ENCODE results near the gene DCAF6.
"Not testable (repeated sequence)": the region's sequence is repeated elsewhere in the genome, so short reads cannot be mapped to it uniquely, and the experiment has no call there.

The DCAF6 gene

DNA sequence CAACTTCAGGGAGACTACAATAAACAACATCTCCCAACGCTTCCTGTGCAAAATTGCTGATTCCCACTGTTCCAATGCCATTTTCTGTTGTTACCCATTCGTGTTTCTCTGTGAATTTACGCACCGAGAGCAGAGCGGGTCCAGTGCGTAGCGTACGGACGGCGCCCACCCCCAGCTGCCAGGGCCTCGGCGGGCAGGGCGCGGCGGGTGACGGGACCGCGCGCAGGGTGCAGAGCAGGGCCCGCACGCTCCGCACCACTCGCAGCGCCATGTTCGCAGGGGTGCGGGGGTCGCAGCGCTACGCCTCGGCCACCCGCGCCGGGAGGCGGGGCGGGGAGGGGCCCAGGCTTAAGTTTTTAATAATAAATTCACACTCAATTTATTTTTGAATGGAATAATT is 119.7 kb downstream of the DCAF6 start:
- CTCF ChIA-PET; H3K27me3 ChIP-seq (replicated peaks in 2 of 5; ENCODE audit: control insufficient read depth in 4 of 5, insufficient read depth in 5 of 5, low read length in 4 of 5); POLR2A ChIA-PET; H3K4me3 ChIP-seq (ENCODE audit: control insufficient read depth in 1 of 7, extremely low read depth in 1 of 7, insufficient read depth in 4 of 7, low read depth in 2 of 7, low read length in 6 of 7); DNase-seq; H3K9me3 ChIP-seq (ENCODE audit: control extremely low read depth in 1 of 5, control insufficient read depth in 4 of 5, insufficient read depth in 2 of 5, low read depth in 1 of 5, low read length in 4 of 5); H3K27ac ChIP-seq (ENCODE audit: insufficient read depth in 1 of 2, low read depth in 1 of 2, low read length in 2 of 2, poor library complexity in 1 of 2, severe bottlenecking in 2 of 2): not testable (repeated sequence)
- H3K4me1 ChIP-seq (ENCODE audit: control extremely low read depth in 1 of 4, control insufficient read depth in 4 of 4, insufficient read depth in 4 of 4, low read length in 3 of 4): peaks cover 0 to 13% (median 9%) of the 10 kb centered on the region in 4 experiments
- H3K36me3 ChIP-seq (ENCODE audit: control insufficient read depth in 4 of 4, insufficient read depth in 4 of 4, low read length in 3 of 4): peaks cover 0 to 13% (median 4%) of the 10 kb centered on the region in 4 experiments
- WGBS (ENCODE audit: insufficient coverage): 57% methylated on average over 5 of the region's 35 CpGs

DNA sequence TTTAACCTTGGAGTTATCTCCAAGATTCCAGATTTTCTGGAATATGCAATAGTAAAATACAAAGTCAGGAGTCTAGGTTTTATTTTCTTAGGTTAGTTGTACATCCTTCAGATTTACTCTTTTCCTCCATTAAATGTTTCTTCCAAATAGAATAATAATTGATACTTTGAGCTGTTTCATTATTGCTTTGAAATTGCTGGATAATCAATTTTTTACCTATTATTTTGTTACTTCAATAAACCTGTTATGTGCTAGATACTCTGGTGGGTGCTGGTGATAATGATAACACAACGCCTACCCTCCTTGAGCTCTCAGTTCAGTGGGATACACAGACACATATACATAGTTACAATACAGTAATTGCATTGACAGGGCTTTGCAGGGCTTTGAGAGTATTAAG is 120.9 kb downstream of the DCAF6 start:
- Histone ChIP-seq H3K36me3 (ENCODE audit: control insufficient read depth in 4 of 4, insufficient read depth in 4 of 4, low read length in 3 of 4) (peaks cover 0 to 13% (median 4%) of the 10 kb centered on the region in 4 experiments), H3K9me3 (ENCODE audit: control extremely low read depth in 1 of 5, control insufficient read depth in 4 of 5, insufficient read depth in 2 of 5, low read depth in 1 of 5, low read length in 4 of 5) (no peaks in the 10 kb centered on the region), H3K4me1 (ENCODE audit: control extremely low read depth in 1 of 4, control insufficient read depth in 4 of 4, insufficient read depth in 4 of 4, low read length in 3 of 4) (peaks cover 0 to 13% (median 9%) of the 10 kb centered on the region in 4 experiments), H3K27me3 (replicated peaks in 2 of 5; ENCODE audit: control insufficient read depth in 4 of 5, insufficient read depth in 5 of 5, low read length in 4 of 5) (no peaks in the 10 kb centered on the region), H3K4me3 (ENCODE audit: control insufficient read depth in 1 of 7, extremely low read depth in 1 of 7, insufficient read depth in 4 of 7, low read depth in 2 of 7, low read length in 6 of 7) (no peak overlapping the region), H3K27ac (ENCODE audit: insufficient read depth in 1 of 2, low read depth in 1 of 2, low read length in 2 of 2, poor library complexity in 1 of 2, severe bottlenecking in 2 of 2) (no peak overlapping the region)
- no peak for DNase-seq
- ChIA-PET POLR2A (no interaction called here), CTCF (no interaction called here)
- no CpG with 5 or more reads among the region's 1 CpG for WGBS (ENCODE audit: insufficient coverage)

DNA sequence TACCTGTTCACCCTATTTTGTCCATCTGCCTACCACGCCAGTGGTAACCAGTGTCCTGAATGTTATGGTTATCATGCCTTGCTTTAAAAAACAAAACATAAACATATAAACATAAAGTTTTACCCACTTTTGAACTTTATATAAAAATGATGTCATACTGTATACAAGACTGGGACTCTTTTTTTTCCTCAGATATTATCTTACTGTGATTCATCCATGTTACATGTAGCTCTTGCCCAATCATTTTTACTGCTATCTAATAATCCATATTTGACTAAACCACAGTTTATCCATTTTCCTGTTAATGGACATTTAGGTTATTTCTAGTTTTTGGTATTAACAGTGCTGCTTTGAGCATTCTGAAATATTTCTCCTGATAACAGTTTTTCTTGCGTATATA is 121.4 kb downstream of the DCAF6 start:
- Histone ChIP-seq H3K4me3 (ENCODE audit: control insufficient read depth in 1 of 7, extremely low read depth in 1 of 7, insufficient read depth in 4 of 7, low read depth in 2 of 7, low read length in 6 of 7) (no peak overlapping the region), H3K9me3 (ENCODE audit: control extremely low read depth in 1 of 5, control insufficient read depth in 4 of 5, insufficient read depth in 2 of 5, low read depth in 1 of 5, low read length in 4 of 5) (no peaks in the 10 kb centered on the region), H3K36me3 (ENCODE audit: control insufficient read depth in 4 of 4, insufficient read depth in 4 of 4, low read length in 3 of 4) (peaks cover 0 to 13% (median 4%) of the 10 kb centered on the region in 4 experiments), H3K4me1 (ENCODE audit: control extremely low read depth in 1 of 4, control insufficient read depth in 4 of 4, insufficient read depth in 4 of 4, low read length in 3 of 4) (peaks cover 0 to 13% (median 9%) of the 10 kb centered on the region in 4 experiments), H3K27me3 (replicated peaks in 2 of 5; ENCODE audit: control insufficient read depth in 4 of 5, insufficient read depth in 5 of 5, low read length in 4 of 5) (no peaks in the 10 kb centered on the region), H3K27ac (ENCODE audit: insufficient read depth in 1 of 2, low read depth in 1 of 2, low read length in 2 of 2, poor library complexity in 1 of 2, severe bottlenecking in 2 of 2) (no peak overlapping the region)
- ChIA-PET POLR2A (no interaction called here), CTCF (no interaction called here)
- no peak for DNase-seq
- WGBS (ENCODE audit: insufficient coverage): no CpG with 5 or more reads among the region's 2 CpGs

DNA sequence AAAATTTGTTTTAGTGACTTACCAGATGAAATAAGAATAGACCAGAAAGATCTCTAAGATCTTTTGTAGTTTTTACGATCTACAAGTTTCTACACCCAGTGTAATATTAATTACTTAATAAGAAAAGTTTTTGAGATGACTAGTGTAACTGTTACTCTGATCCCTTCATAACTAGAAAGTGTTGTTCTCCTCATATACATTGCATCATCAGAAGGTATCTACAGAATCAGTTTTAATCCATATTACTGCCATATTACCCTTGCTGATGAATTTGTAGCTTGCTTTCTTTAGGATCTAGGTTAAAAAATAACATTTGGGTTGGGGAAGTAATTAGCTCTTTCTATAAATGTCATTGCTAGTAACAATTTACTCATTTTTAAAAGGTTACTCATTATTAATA is 127.7 kb downstream of the DCAF6 start:
- WGBS (ENCODE audit: insufficient coverage): no CpG with 5 or more reads among the region's 1 CpG
- Histone ChIP-seq H3K4me3 (ENCODE audit: control insufficient read depth in 1 of 7, extremely low read depth in 1 of 7, insufficient read depth in 4 of 7, low read depth in 2 of 7, low read length in 6 of 7) (no peak overlapping the region), H3K27me3 (replicated peaks in 2 of 5; ENCODE audit: control insufficient read depth in 4 of 5, insufficient read depth in 5 of 5, low read length in 4 of 5) (no peaks in the 10 kb centered on the region), H3K4me1 (ENCODE audit: control extremely low read depth in 1 of 4, control insufficient read depth in 4 of 4, insufficient read depth in 4 of 4, low read length in 3 of 4) (no peaks in the 10 kb centered on the region), H3K27ac (ENCODE audit: insufficient read depth in 1 of 2, low read depth in 1 of 2, low read length in 2 of 2, poor library complexity in 1 of 2, severe bottlenecking in 2 of 2) (no peak overlapping the region), H3K36me3 (ENCODE audit: control insufficient read depth in 4 of 4, insufficient read depth in 4 of 4, low read length in 3 of 4) (peaks cover 13 to 36% (median 22%) of the 10 kb centered on the region in 4 experiments), H3K9me3 (ENCODE audit: control extremely low read depth in 1 of 5, control insufficient read depth in 4 of 5, insufficient read depth in 2 of 5, low read depth in 1 of 5, low read length in 4 of 5) (no peaks in the 10 kb centered on the region)
- POLR2A ChIA-PET: no interaction called here
- DNase-seq: no peak
- CTCF ChIA-PET: interaction anchor here (0.9 kb wide), 1 partner anchor 14 kb away, joined by 3 read pairs; no protein-coding TSS in a partner anchor

DNA sequence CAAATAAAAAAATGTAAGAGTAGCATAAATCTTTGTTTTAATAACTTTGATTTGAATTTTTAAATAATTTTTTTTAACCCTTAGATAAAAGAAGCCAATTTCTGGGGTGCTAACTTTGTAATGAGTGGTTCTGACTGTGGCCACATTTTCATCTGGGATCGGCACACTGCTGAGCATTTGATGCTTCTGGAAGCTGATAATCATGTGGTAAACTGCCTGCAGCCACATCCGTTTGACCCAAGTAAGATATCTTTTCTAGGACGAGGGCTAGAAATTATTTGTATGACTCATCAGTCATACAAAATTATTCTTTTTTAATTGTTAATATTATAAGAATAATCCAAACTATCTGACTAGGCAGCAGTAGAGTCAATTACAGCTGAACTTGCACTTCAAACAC is 129.0 kb downstream of the DCAF6 start:
- no peak overlapping the region for H3K4me3 ChIP-seq (ENCODE audit: control insufficient read depth in 1 of 7, extremely low read depth in 1 of 7, insufficient read depth in 4 of 7, low read depth in 2 of 7, low read length in 6 of 7)
- peaks cover 11 to 46% (median 28%) of the 10 kb centered on the region in 4 experiments for H3K36me3 ChIP-seq (ENCODE audit: control insufficient read depth in 4 of 4, insufficient read depth in 4 of 4, low read length in 3 of 4)
- 100% methylated on average over 1 of the region's 3 CpGs for WGBS (ENCODE audit: insufficient coverage)
- H3K27me3 ChIP-seq (replicated peaks in 2 of 5; ENCODE audit: control insufficient read depth in 4 of 5, insufficient read depth in 5 of 5, low read length in 4 of 5): no peaks in the 10 kb centered on the region
- no peaks in the 10 kb centered on the region for H3K4me1 ChIP-seq (ENCODE audit: control extremely low read depth in 1 of 4, control insufficient read depth in 4 of 4, insufficient read depth in 4 of 4, low read length in 3 of 4)
- H3K9me3 ChIP-seq (ENCODE audit: control extremely low read depth in 1 of 5, control insufficient read depth in 4 of 5, insufficient read depth in 2 of 5, low read depth in 1 of 5, low read length in 4 of 5): no peaks in the 10 kb centered on the region
- CTCF ChIA-PET: no interaction called here
- no peak overlapping the region for H3K27ac ChIP-seq (ENCODE audit: insufficient read depth in 1 of 2, low read depth in 1 of 2, low read length in 2 of 2, poor library complexity in 1 of 2, severe bottlenecking in 2 of 2)
- peak in 1 of 3 donors; percentile 19 for DNase-seq
- POLR2A ChIA-PET: no interaction called here

DNA sequence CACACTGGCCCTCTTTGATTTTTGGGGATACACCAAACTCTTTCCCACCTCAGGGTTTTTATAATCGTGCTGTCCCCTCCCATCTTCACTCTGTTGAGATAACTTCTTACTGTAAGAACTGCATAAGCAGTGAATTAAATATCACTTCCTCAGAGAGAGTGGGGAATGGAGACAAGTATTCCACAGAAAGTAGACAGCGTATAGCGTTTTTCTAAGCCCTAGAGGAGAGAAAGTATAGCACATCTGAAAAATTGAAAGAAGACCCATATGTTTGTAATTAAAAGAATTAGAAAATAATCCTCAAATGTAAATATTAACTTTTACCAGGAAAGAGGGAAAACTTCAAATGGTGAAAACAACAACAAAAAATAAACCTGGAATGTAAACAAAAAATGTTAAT is 132.9 kb downstream of the DCAF6 start:
- POLR2A ChIA-PET: no interaction called here
- DNase-seq: no peak
- CTCF ChIA-PET: interaction anchor here (0.9 to 1.0 kb wide), 2 partner anchors 13 to 16 kb away, joined by 3 to 4 read pairs; no protein-coding TSS in a partner anchor
- Histone ChIP-seq H3K4me1 (ENCODE audit: control extremely low read depth in 1 of 4, control insufficient read depth in 4 of 4, insufficient read depth in 4 of 4, low read length in 3 of 4) (no peaks in the 10 kb centered on the region), H3K4me3 (ENCODE audit: control insufficient read depth in 1 of 7, extremely low read depth in 1 of 7, insufficient read depth in 4 of 7, low read depth in 2 of 7, low read length in 6 of 7) (no peak overlapping the region), H3K27ac (ENCODE audit: insufficient read depth in 1 of 2, low read depth in 1 of 2, low read length in 2 of 2, poor library complexity in 1 of 2, severe bottlenecking in 2 of 2) (no peak overlapping the region), H3K27me3 (replicated peaks in 2 of 5; ENCODE audit: control insufficient read depth in 4 of 5, insufficient read depth in 5 of 5, low read length in 4 of 5) (no peaks in the 10 kb centered on the region), H3K36me3 (ENCODE audit: control insufficient read depth in 4 of 4, insufficient read depth in 4 of 4, low read length in 3 of 4) (peaks cover 18 to 71% (median 39%) of the 10 kb centered on the region in 4 experiments), H3K9me3 (ENCODE audit: control extremely low read depth in 1 of 5, control insufficient read depth in 4 of 5, insufficient read depth in 2 of 5, low read depth in 1 of 5, low read length in 4 of 5) (no peaks in the 10 kb centered on the region)
- 100% methylated on average over 1 of the region's 3 CpGs for WGBS (ENCODE audit: insufficient coverage)

DNA sequence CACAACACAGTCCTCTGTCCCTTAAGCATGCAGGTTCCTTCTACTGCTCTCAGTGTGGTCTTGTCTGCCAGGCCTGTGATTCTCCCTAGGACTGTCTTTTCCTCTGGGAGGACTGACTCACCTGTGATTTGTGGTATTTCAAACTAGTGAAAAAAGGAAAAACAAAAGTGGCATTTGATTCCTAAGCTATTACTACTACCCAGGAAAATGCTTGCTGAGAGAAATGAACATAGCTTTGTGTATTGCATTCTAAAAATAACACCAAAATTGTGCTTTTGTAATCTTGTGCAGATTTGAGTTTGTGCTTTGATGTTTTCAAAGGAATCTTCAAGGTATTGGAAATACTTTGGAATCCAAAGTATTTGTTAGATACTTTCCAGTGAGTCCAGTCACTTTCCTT is 143.3 kb downstream of the DCAF6 start:
- CTCF ChIA-PET: interaction anchor here (0.7 kb wide), 1 partner anchor 19 kb away, joined by 3 read pairs; no protein-coding TSS in a partner anchor
- Histone ChIP-seq H3K4me1 (ENCODE audit: control extremely low read depth in 1 of 4, control insufficient read depth in 4 of 4, insufficient read depth in 4 of 4, low read length in 3 of 4) (peaks cover 0 to 10% (median under 1%) of the 10 kb centered on the region in 4 experiments), H3K9me3 (ENCODE audit: control extremely low read depth in 1 of 5, control insufficient read depth in 4 of 5, insufficient read depth in 2 of 5, low read depth in 1 of 5, low read length in 4 of 5) (no peaks in the 10 kb centered on the region), H3K27me3 (replicated peaks in 2 of 5; ENCODE audit: control insufficient read depth in 4 of 5, insufficient read depth in 5 of 5, low read length in 4 of 5) (no peaks in the 10 kb centered on the region), H3K36me3 (ENCODE audit: control insufficient read depth in 4 of 4, insufficient read depth in 4 of 4, low read length in 3 of 4) (peaks cover 0 to 27% (median 20%) of the 10 kb centered on the region in 4 experiments), H3K27ac (ENCODE audit: insufficient read depth in 1 of 2, low read depth in 1 of 2, low read length in 2 of 2, poor library complexity in 1 of 2, severe bottlenecking in 2 of 2) (no peak overlapping the region), H3K4me3 (ENCODE audit: control insufficient read depth in 1 of 7, extremely low read depth in 1 of 7, insufficient read depth in 4 of 7, low read depth in 2 of 7, low read length in 6 of 7) (no peak overlapping the region)
- POLR2A ChIA-PET: no interaction called here
- no peak for DNase-seq

All from common myeloid progenitor, CD34-positive (primary cell).